ENCODE results near the gene LHPP.

LHPP gene

GRCh38 chr10:124660404-124661125, 198.9 kb downstream of the LHPP start:
- no peak for DNase-seq (ENCODE audit: low spot score)

- DNase-seq (ENCODE audit: low spot score), result no peak
Measured at GRCh38 chr10:124661660-124662180, 200.1 kb downstream of the LHPP start.

GRCh38 chr10:124663228-124663627, 201.6 kb downstream of the LHPP start:
- DNase-seq (ENCODE audit: low spot score), result no peak
